K562 (cell line): Measurements from ENCODE around the gene GIMAP8. TPM values are rescaled to one million over a fixed set of nuclear protein-coding genes. Genes with fewer than 3 reads are reported as not detected.

Experiments
- BHLHE40 ChIP-seq: IDR thresholded peaks from 2 replicates; pipeline ENCODE4 v1.6.1; 2011; ENCODE audit warnings: low read length, improper control_type of control experiment
- CAMTA2 ChIP-seq: fragments of 250-450 bp; sonication (Bioruptor Pico); conservative IDR thresholded peaks from 2 replicates; pipeline ENCODE4 v1.5.1; 2022
- CBX2 ChIP-seq: fragments of 200-600 bp; sonication (generic); IDR thresholded peaks from one replicate; pipeline ENCODE4 v1.6.1; 2012; ENCODE audit warnings: mild to moderate bottlenecking, low read length, inconsistent platforms; ENCODE audit not compliant: insufficient read depth, poor library complexity, severe bottlenecking
- FOXA3 ChIP-seq, 2 experiments: fragments of 450-650 bp in 1 of 2; sonication (generic) in 1 of 2; formaldehyde crosslinking; IDR thresholded peaks in 1 of 2; conservative IDR thresholded peaks in 1 of 2; 2 replicates each; pipeline versions ENCODE4 v1.4.0 to v1.8.0; 2020 to 2022; ENCODE audit warnings: mild to moderate bottlenecking in 2 of 2, missing genetic modification reagents in 1 of 2
- FOXJ2 ChIP-seq: fragments of 200-800 bp; sonication (Bioruptor generic); IDR thresholded peaks from 2 replicates; pipeline ENCODE4 v1.6.1; 2016; ENCODE audit warnings: missing genetic modification characterization, missing compliant biosample characterization
- HDAC8 ChIP-seq: fragments of 450-650 bp; IDR thresholded peaks from 2 replicates; pipeline ENCODE4 v1.6.1; 2016; ENCODE audit warnings: mild to moderate bottlenecking, missing genetic modification characterization, moderate library complexity, missing compliant biosample characterization
- KHSRP ChIP-seq: fragments of 450-650 bp; IDR thresholded peaks from 2 replicates; pipeline ENCODE4 v1.6.1; 2017
- LCOR ChIP-seq: sonication (generic); formaldehyde crosslinking; IDR thresholded peaks from 2 replicates; pipeline ENCODE4 v1.8.0; 2022; ENCODE audit warnings: mild to moderate bottlenecking, missing genetic modification reagents
- MITF ChIP-seq: IDR thresholded peaks from 2 replicates; pipeline ENCODE4 v1.6.1; 2014; ENCODE audit warnings: antibody characterized with exemption
- POLR3G ChIP-seq: IDR thresholded peaks from 2 replicates; pipeline ENCODE4 v1.6.1; 2011; ENCODE audit not compliant: insufficient read length, insufficient replicate concordance; ENCODE audit errors: extremely low read depth
- POU5F1 ChIP-seq: fragments of 150-350 bp; IDR thresholded peaks from 2 replicates; pipeline ENCODE4 v1.6.1; 2014; ENCODE audit warnings: borderline replicate concordance, low read length, low read depth, mild to moderate bottlenecking; ENCODE audit not compliant: partially characterized antibody
- RAD51 ChIP-seq: fragments of 450-650 bp; IDR thresholded peaks from 2 replicates; pipeline ENCODE4 v1.7.1; 2016; ENCODE audit warnings: low read depth, mild to moderate bottlenecking, borderline replicate concordance
- SIN3B ChIP-seq: fragments of 450-650 bp; IDR thresholded peaks from 2 replicates; pipeline ENCODE4 v1.6.1; 2017; ENCODE audit warnings: low read depth, mild to moderate bottlenecking, moderate library complexity
- TAF15 ChIP-seq: fragments of 200-400 bp; formaldehyde crosslinking; IDR thresholded peaks from 2 replicates; pipeline ENCODE4 v1.6.1; 2017; ENCODE audit warnings: mild to moderate bottlenecking, low read depth, low read length, moderate library complexity
- TRIM28 ChIP-seq: fragments of 450-650 bp; IDR thresholded peaks from 2 replicates; pipeline ENCODE4 v1.6.1; 2017
- ZNF282 ChIP-seq: sonication (generic); formaldehyde crosslinking; IDR thresholded peaks from 2 replicates; pipeline ENCODE4 v1.8.1; 2023; ENCODE audit warnings: missing genetic modification reagents
- polyA plus RNA-seq, 8 experiments: library from polyadenylated mRNA; depleted of rRNA in 4 of 8; stranded (reverse) in 5 of 8; unstranded in 3 of 8; fragments of >200 nt; fragmentation: Nextera tagmentation in 2 of 8; fragmentation: Illumina TruSeq in 1 of 8; extraction: Ambion mirVana in 2 of 8; extraction: Trizol in 1 of 8; gene quantifications; 2 replicates each; pipeline versions ENCODE4 v1.2.1 to v1.2.3, GENCODE V29; 2011 to 2014; ENCODE audit warnings: inconsistent platforms in 1 of 8, missing spikeins in 1 of 8
- total RNA-seq, 7 experiments: library from RNA; depleted of rRNA in 6 of 7; stranded (reverse); fragments of >200 nt in 6 of 7; fragmentation: Illumina TruSeq in 2 of 7; extraction: Trizol in 2 of 7; gene quantifications; 2 replicates each; pipeline versions ENCODE4 v1.2.1 to v1.2.3, GENCODE V29; 2011 to 2021; ENCODE audit warnings: low replicate concordance in 1 of 7
- TF ChIP-seq, protein P1 (sequence below): fragments of 450-650 bp; IDR thresholded peaks from 2 replicates; pipeline ENCODE4 v1.6.1; 2016
- TF ChIP-seq, protein P2 (sequence below): sonication (generic); formaldehyde crosslinking; IDR thresholded peaks from 2 replicates; pipeline ENCODE4 v1.8.1; 2023; ENCODE audit warnings: mild to moderate bottlenecking, missing genetic modification reagents
- TF ChIP-seq, protein P3 (sequence below): fragments of 450-650 bp; IDR thresholded peaks from 2 replicates; pipeline ENCODE4 v1.6.1; 2018; ENCODE audit not compliant: partially characterized antibody

The GIMAP8 gene
- total and polyA plus RNA-seq, 9 of the 15 experiments (the other 6 are each of a cell fraction or from before 2014, with no cell fraction given): not detected

DNA sequence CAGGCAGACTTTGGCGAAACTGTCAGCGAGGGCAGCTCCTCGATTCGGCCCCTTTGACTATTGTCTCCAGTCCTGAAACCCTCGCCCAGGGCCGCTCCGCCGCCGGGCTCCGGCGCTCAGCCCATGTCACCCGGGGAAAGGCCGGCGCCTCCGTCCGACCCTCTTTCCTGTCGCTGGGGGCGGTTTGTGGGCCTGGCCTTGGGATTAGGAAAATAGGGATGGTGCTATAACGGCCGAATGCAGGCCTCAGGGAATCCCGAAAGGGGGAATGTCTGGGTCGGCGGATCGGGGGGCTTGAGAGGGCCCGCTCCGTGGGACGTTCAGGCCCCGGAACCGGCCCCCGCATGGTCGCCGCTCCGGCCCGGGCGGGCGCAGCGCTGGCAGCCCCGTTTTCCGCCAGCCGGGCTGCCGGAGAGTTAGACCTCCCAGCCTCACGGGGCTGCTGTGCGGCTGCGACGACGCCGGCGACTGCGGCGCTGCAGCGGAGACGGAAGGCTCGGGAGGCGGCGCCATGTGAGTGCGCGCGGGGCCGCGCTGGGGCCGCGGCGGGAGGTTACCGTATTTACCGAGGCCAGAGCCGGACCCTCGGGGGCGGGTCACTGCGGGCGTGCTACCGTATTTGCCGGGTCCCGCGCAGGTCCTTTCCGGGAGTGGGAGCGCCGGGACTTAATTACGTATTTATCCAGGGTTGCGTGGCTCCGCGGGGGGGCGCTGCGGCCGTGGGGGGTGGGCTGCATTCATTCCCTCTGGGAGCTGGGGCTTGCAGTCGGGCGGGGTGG, 45.4 kb upstream of the GIMAP8 start (continued):
- no peak; the same call in 1 of the 2 replicates for TF ChIP-seq ZNF282 (CRISPR knock-in tag)
- TF ChIP-seq, protein P1, sequence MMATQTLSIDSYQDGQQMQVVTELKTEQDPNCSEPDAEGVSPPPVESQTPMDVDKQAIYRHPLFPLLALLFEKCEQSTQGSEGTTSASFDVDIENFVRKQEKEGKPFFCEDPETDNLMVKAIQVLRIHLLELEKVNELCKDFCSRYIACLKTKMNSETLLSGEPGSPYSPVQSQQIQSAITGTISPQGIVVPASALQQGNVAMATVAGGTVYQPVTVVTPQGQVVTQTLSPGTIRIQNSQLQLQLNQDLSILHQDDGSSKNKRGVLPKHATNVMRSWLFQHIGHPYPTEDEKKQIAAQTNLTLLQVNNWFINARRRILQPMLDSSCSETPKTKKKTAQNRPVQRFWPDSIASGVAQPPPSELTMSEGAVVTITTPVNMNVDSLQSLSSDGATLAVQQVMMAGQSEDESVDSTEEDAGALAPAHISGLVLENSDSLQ: no peak
- peak; percentile 48 for TF ChIP-seq HDAC8 (tag)
- TF ChIP-seq LCOR: no peak; the same call in 1 of the 2 replicates
- TF ChIP-seq, protein P2, sequence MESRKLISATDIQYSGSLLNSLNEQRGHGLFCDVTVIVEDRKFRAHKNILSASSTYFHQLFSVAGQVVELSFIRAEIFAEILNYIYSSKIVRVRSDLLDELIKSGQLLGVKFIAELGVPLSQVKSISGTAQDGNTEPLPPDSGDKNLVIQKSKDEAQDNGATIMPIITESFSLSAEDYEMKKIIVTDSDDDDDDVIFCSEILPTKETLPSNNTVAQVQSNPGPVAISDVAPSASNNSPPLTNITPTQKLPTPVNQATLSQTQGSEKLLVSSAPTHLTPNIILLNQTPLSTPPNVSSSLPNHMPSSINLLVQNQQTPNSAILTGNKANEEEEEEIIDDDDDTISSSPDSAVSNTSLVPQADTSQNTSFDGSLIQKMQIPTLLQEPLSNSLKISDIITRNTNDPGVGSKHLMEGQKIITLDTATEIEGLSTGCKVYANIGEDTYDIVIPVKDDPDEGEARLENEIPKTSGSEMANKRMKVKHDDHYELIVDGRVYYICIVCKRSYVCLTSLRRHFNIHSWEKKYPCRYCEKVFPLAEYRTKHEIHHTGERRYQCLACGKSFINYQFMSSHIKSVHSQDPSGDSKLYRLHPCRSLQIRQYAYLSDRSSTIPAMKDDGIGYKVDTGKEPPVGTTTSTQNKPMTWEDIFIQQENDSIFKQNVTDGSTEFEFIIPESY (CRISPR knock-in tag): peak; percentile 88
- TF ChIP-seq, protein P3, sequence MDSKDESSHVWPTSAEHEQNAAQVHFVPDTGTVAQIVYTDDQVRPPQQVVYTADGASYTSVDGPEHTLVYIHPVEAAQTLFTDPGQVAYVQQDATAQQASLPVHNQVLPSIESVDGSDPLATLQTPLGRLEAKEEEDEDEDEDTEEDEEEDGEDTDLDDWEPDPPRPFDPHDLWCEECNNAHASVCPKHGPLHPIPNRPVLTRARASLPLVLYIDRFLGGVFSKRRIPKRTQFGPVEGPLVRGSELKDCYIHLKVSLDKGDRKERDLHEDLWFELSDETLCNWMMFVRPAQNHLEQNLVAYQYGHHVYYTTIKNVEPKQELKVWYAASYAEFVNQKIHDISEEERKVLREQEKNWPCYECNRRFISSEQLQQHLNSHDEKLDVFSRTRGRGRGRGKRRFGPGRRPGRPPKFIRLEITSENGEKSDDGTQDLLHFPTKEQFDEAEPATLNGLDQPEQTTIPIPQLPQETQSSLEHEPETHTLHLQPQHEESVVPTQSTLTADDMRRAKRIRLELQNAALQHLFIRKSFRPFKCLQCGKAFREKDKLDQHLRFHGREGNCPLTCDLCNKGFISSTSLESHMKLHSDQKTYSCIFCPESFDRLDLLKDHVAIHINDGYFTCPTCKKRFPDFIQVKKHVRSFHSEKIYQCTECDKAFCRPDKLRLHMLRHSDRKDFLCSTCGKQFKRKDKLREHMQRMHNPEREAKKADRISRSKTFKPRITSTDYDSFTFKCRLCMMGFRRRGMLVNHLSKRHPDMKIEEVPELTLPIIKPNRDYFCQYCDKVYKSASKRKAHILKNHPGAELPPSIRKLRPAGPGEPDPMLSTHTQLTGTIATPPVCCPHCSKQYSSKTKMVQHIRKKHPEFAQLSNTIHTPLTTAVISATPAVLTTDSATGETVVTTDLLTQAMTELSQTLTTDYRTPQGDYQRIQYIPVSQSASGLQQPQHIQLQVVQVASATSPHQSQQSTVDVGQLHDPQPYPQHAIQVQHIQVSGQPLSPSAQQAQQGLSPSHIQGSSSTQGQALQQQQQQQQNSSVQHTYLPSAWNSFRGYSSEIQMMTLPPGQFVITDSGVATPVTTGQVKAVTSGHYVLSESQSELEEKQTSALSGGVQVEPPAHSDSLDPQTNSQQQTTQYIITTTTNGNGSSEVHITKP: no peak
- TF ChIP-seq KHSRP: no peak
- TF ChIP-seq BHLHE40: peak; percentile 64
- no peak for TF ChIP-seq CBX2
- TF ChIP-seq POLR3G: no peak
- peak; percentile 7; the same call in 1 of the 2 replicates for TF ChIP-seq MITF
- TF ChIP-seq POU5F1: no peak
- TF ChIP-seq FOXA3 (CRISPR knock-in tag; conservative IDR thresholded peaks at IDR 0.05 in 1 of 2, IDR thresholded peaks at IDR 0.05 in 1 of 2): no peak; a peak in 2 of 4 replicates
- peak; percentile 68; the same call in 1 of the 2 replicates for TF ChIP-seq FOXJ2 (tag)
- peak; percentile 79 for TF ChIP-seq SIN3B
- TF ChIP-seq RAD51: no peak
- TF ChIP-seq TRIM28: no peak; the same call in 1 of the 2 replicates
- TF ChIP-seq CAMTA2 (CRISPR knock-in tag): peak; percentile 89; the same call in 1 of the 2 replicates
- no peak for TF ChIP-seq TAF15
